Activated B cell treated with CpG ODN at 0.5 μM for 24 hours (primary cell): ENCODE measurements around the gene COL9A1. TPM values are rescaled to one million over a fixed set of nuclear protein-coding genes. Genes with fewer than 3 reads are reported as not detected.

Experiments used
- ATAC-seq: fragments of 200-7000 bp; cut with Tn5 transposase; one replicate; pipeline ENCODE4 v1.10.0; 2021; ENCODE audit warnings: low read depth, mild to moderate bottlenecking, moderate library complexity
- CTCF ChIA-PET: fragments of 350-600 bp; sonication (Branson Sonifier 250); formaldehyde crosslinking; loops from one replicate; lab custom pipeline; 2021; ENCODE audit warnings: antibody characterized with exemption; lab: Charles Lee
- POLR2A ChIA-PET: fragments of 350-600 bp; sonication (Branson Sonifier 250); formaldehyde crosslinking; loops from one replicate; lab custom pipeline; 2021; ENCODE audit warnings: antibody characterized with exemption; lab: Charles Lee
- DNase-seq: peaks from one replicate; pipeline ENCODE4 v3.0.0; 2022
- H3K27ac Mint-ChIP-seq: one replicate; pipeline ENCODE4 v1.8.0; 2020; ENCODE audit warnings: mixed read lengths
- H3K27me3 Mint-ChIP-seq: one replicate; pipeline ENCODE4 v1.8.0; 2021; ENCODE audit warnings: mixed read lengths
- H3K36me3 Mint-ChIP-seq: one replicate; pipeline ENCODE4 v1.8.0; 2021; ENCODE audit warnings: low read depth, mixed read lengths
- H3K4me1 Mint-ChIP-seq: one replicate; pipeline ENCODE4 v1.8.0; 2021; ENCODE audit warnings: mixed read lengths
- H3K4me3 Mint-ChIP-seq: one replicate; pipeline ENCODE4 v1.8.0; 2020; ENCODE audit warnings: mild to moderate bottlenecking, mixed read lengths
- H3K9me3 Mint-ChIP-seq: one replicate; pipeline ENCODE4 v1.8.0; 2020; ENCODE audit warnings: mixed read lengths
- intact Hi-C: fragments of 100-400 bp; cut with micrococcal nuclease; formaldehyde crosslinking; loops from one replicate; pipeline ENCODE4 v1.15.1; 2024
- total RNA-seq: library from RNA; stranded (reverse); gene quantifications from 2 replicates; pipeline ENCODE4 v1.2.3, GENCODE V29; 2022
- TF ChIP-seq, protein P1 (sequence below): fragments of 200-600 bp; IDR thresholded peaks from one replicate; pipeline ENCODE4 v1.8.0; 2022; ENCODE audit warnings: antibody characterized with exemption, mild to moderate bottlenecking

COL9A1 gene
- total RNA-seq, 1 donor from 2014 or later = not detected

DNA sequence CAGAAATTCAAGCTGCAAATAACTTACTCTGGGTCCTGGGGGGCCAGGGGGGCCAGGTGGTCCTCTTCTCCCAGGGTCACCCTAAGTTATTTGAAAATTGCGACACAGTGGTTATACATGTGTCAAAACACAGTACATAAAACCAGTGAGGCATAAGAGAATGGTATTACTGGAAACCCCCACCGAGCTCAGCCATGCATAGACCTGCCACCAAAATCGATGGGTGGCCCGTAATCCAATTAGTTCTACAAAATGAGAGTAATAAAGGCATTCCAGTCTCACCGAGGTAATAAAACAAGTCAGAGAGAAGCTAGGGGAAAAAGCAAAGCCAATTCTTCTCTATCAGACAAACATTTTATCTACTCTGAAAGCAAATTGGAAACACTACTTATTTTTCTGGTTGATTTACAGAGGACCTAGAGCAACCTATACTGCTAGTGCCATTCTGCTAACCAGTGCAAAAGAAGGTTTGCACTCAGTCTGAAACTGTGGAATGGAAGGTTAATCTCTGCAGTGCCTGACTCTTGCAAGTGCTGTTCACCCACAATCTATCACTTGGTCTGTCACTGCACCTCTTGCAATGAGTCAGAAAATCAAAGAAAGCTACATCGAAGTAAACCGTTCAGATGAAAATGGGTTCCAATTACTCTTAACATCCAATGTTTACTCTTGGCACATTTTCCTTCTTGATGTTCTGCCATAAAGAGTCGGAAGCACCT lies 32.4 kb downstream of the COL9A1 start:
- ChIA-PET POLR2A (no interaction called here), CTCF (no interaction called here)
- Mint-ChIP-seq H3K4me3 (no peak overlapping the region), H3K27ac (no peak overlapping the region), H3K4me1 (no peaks in the 10 kb centered on the region), H3K27me3 (peaks cover 14% of the 10 kb centered on the region), H3K9me3 (peaks cover 2% of the 10 kb centered on the region), H3K36me3 (no peaks in the 10 kb centered on the region)
- TF ChIP-seq, protein P1, sequence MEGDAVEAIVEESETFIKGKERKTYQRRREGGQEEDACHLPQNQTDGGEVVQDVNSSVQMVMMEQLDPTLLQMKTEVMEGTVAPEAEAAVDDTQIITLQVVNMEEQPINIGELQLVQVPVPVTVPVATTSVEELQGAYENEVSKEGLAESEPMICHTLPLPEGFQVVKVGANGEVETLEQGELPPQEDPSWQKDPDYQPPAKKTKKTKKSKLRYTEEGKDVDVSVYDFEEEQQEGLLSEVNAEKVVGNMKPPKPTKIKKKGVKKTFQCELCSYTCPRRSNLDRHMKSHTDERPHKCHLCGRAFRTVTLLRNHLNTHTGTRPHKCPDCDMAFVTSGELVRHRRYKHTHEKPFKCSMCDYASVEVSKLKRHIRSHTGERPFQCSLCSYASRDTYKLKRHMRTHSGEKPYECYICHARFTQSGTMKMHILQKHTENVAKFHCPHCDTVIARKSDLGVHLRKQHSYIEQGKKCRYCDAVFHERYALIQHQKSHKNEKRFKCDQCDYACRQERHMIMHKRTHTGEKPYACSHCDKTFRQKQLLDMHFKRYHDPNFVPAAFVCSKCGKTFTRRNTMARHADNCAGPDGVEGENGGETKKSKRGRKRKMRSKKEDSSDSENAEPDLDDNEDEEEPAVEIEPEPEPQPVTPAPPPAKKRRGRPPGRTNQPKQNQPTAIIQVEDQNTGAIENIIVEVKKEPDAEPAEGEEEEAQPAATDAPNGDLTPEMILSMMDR = no peak
- intact Hi-C loops = no loop called here
- ATAC-seq (no peak), DNase-seq (no peak)

DNA sequence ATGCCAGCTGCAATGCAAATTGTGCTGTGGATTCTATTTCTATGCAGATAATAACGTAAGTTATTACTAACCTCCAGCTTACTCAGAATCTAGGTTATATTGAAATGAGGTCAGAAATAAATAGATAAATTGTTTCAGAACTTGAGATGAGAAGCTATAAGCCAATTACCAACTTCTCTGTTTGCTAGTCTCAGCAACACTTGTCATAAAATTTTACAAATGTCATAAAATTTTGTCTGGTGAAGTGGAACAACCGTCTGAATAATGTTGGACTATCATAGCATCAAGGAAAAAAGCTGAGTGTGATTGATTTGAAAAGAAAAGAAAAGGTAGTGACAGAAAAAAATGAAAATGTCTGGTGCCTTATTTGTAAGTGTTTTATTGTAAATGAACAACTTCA lies 36.7 kb downstream of the COL9A1 start:
- CTCF ChIA-PET = no interaction called here
- no peaks in the 10 kb centered on the region for H3K4me1 Mint-ChIP-seq
- POLR2A ChIA-PET = no interaction called here
- H3K9me3 Mint-ChIP-seq = no peaks in the 10 kb centered on the region
- H3K27me3 Mint-ChIP-seq = peaks cover 10% of the 10 kb centered on the region
- no peaks in the 10 kb centered on the region for H3K36me3 Mint-ChIP-seq
- ATAC-seq (no peak), DNase-seq (no peak)
- no peak overlapping the region for H3K4me3 Mint-ChIP-seq
- TF ChIP-seq, protein P1 = no peak
- no peak overlapping the region for H3K27ac Mint-ChIP-seq
- intact Hi-C loops = no loop called here

DNA sequence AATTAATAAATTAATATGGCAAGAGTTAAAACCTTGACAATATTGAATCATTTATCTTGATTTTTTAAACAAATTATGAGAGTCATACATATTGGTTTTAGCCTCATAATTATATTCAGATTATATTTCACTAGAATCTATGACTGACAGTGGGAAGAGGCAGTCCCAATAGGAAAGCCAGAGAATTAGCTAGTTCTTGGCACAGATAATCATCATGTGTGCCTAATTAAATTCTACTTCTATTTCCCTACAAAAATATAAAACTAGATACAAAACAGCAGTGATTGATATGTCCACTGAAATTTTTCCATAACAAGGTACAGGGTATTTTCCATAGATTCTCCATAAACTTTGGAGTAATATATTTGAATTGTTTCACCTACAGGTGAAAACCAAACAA lies 38.6 kb downstream of the COL9A1 start:
- TF ChIP-seq, protein P1 = no peak
- no peak for ATAC-seq
- Mint-ChIP-seq H3K27me3 (peaks cover 16% of the 10 kb centered on the region), H3K4me1 (no peaks in the 10 kb centered on the region), H3K36me3 (no peaks in the 10 kb centered on the region), H3K4me3 (no peak overlapping the region), H3K9me3 (no peaks in the 10 kb centered on the region), H3K27ac (no peak overlapping the region)
- CTCF ChIA-PET = no interaction called here
- intact Hi-C loops = no loop called here
- POLR2A ChIA-PET = no interaction called here
- DNase-seq = no peak

DNA sequence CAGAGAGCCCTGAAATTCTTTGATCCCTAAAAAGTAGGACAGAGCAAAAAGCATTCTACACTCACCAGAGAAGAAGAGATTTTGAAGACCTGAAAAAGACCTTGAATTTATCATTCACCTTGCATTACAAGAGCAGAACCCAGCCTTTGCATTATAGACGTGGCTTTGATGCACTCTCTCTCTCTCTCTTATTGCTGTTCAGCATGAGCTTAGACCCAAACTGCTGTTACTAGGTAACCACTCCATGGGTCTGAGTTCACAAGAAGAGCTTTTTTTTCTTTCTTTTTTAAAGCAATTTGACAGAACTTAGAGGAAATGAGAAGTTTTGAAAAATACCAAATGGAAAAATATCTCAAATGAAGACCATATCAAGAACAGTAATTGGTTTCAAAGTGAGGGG lies 44.4 kb downstream of the COL9A1 start:
- Mint-ChIP-seq H3K27ac (no peak overlapping the region), H3K4me3 (no peak overlapping the region), H3K9me3 (no peaks in the 10 kb centered on the region), H3K27me3 (peaks cover 12% of the 10 kb centered on the region), H3K4me1 (no peaks in the 10 kb centered on the region), H3K36me3 (no peaks in the 10 kb centered on the region)
- TF ChIP-seq, protein P1 = no peak
- DNase-seq (no peak), ATAC-seq (no peak)
- ChIA-PET POLR2A (no interaction called here), CTCF (no interaction called here)
- intact Hi-C loops = no loop called here

DNA sequence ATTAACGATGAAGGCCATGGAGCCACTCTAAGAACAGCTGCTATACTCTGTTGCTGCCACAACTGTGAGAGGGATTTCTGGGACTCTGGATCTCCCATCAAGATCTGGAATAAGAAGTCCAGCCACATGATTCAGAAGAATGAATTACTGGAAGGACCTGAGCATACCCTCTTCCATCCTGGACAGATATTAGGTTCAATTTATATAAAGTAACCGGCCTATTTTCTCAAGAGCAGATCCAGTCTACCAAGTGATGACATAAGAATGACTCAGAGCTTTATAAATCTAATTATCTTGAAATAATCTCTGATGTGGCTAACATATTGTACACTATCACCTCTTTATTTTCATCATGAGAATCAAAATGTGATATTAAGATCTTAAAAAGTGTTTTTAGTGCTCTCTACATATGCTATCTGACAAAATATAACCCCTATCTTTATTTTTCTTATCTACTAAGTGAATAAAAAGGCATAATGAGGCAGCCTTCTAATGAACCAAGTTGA lies 45.1 kb downstream of the COL9A1 start:
- ChIA-PET POLR2A (no interaction called here), CTCF (no interaction called here)
- DNase-seq (no peak), ATAC-seq (no peak)
- H3K27me3 Mint-ChIP-seq = peaks cover 13% of the 10 kb centered on the region
- H3K27ac Mint-ChIP-seq = no peak overlapping the region
- H3K36me3 Mint-ChIP-seq = no peaks in the 10 kb centered on the region
- intact Hi-C loops = no loop called here
- TF ChIP-seq, protein P1 = no peak
- H3K9me3 Mint-ChIP-seq = no peaks in the 10 kb centered on the region
- H3K4me1 Mint-ChIP-seq = no peaks in the 10 kb centered on the region
- H3K4me3 Mint-ChIP-seq = no peak overlapping the region
